ENCODE measurements around the gene FAM78A. TPM values are rescaled to one million over a fixed set of nuclear protein-coding genes. Genes with fewer than 3 reads are reported as not detected.
"Not testable (repeated sequence)": the region's sequence is repeated elsewhere in the genome, so short reads cannot be mapped to it uniquely, and the experiment has no call there.

The FAM78A gene
- total RNA-seq, 1 experiment from 2014 or later: 0.24 TPM

DNA sequence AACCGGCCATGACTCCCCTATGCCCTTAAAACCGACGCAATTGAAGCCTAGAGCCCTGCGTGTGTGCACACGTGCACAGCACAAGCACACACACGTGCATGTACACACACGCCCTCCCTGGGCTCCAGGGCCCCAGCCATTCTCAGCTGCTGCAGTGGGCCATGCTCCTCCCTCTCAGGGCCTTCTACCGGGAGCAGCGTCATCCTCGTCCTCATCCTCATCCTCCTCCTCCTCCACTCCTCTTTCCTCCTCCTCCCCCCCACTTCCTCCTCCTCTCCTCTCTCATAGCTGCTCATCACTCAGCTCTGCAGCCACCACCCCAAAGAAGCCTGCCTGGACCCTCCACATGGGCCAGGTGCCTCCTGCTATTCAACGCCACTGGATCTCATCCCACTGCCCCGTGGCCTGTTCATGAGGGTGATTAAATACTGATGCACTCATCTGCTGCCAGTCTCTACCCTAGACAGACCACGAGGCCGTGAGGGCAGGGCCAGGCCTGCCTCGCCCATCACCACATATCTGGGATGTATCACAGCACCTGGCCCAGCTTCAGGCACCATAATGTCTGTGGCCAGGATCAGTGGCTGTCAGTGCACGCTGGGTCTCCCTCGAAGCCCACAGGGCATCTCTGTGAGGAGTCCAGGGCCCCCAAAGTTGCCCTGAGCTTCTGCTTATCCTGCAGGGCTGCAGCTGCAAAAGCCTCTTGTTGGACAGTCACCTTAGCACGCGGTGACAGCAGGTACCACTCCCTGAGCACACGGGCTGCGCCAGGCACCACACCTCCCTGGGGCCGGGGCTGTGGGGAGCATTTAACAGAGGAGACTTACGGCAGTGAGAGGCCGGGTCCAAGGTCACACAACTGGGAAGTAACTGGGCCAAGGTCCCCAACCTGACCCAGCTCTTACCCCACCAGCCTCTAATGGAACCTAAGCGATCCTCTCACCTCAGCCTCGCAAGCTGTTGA, 9.8 kb downstream of the FAM78A start:
- no peak for DNase-seq (ENCODE audit: low read depth)

DNA sequence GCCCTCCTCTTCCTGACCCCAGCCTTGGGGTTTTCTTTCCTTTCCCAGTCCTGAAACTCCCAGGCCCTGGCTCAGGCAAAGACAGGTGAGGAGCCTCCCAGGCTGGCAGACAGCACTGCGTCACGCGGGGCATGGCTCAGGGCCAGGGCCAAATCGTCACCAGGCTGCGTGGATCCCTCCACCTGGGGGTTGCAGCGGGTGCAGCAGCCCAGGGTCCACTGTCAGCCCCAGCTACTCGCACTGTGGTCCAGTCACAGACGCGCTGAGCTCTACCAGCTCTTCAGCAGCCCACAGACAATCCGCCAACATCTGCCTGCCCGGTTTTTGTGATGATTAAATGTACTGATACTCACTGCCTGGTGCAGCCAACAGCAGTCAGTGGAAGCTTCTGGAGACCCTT, 12.1 kb downstream of the FAM78A start:
- no peak for DNase-seq (ENCODE audit: low read depth)

DNA sequence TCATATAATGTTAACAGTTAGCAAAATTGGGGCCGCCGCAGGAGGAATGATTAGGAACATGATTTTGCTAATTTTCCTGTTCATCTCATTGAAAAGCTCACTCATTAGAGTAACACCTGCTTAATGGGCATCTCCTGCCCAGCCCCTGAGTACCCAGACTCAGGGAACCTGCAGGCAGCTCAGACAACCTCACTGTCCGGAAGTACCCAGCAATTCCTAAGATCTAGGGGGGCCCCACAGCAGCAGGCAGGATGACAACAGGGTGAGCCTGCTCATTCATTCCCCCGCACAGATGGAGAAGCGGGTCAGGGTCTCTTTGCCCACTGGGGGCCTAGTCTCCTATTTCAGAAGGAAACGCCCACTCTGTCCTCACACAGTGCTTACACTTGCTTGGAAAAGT, 12.6 kb downstream of the FAM78A start:
- no peak for DNase-seq (ENCODE audit: low read depth)

DNA sequence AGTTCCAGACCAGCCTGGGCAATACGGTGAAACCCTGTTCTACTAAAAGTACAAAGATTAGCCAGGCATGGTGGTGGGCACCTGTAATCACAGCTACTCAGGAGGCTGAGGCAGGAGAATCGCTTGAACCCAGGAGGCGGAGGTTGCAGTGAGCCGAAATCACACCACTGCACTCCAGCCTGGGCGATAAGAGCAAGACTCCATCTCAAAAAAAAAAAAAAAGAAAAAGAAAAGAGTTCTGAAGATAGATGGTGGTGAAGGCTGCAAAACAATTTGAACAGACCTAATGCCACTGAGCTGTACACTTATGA, 13.3 kb downstream of the FAM78A start:
- not testable (repeated sequence) for DNase-seq (ENCODE audit: low read depth)

DNA sequence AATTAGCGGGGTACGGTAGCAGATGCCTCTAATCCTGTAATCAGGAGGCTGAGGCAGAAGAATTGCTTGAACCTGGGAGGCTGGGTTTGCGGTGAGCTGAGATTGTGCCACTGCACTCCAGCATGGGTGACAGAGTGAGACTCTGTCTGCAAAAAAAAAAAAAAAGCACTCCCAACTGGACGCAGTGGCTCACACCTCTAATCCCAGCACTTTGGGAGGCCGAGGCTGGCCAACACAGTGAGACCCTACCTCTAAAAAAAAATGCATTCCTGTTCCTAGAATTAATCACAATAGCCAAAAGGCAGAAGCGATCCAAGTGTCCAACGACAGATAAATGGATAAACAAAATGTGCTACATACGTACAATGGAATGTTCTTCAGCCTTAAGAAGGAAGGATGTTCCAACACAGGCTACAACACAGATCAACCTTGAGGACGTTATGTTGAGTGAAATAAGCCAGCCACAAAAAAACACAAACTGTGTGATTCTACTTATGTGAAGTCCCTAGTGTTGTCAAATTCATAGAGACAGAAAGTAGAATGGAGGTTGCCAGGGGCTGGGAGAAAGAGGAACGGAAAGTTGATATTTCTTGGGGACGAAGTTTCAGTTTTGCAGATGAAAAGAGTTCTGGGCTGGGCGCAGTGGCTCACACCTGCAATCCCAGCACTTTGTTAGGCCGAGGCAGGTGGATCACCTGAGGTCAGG, 13.8 kb downstream of the FAM78A start:
- no peak for DNase-seq (ENCODE audit: low read depth)

DNA sequence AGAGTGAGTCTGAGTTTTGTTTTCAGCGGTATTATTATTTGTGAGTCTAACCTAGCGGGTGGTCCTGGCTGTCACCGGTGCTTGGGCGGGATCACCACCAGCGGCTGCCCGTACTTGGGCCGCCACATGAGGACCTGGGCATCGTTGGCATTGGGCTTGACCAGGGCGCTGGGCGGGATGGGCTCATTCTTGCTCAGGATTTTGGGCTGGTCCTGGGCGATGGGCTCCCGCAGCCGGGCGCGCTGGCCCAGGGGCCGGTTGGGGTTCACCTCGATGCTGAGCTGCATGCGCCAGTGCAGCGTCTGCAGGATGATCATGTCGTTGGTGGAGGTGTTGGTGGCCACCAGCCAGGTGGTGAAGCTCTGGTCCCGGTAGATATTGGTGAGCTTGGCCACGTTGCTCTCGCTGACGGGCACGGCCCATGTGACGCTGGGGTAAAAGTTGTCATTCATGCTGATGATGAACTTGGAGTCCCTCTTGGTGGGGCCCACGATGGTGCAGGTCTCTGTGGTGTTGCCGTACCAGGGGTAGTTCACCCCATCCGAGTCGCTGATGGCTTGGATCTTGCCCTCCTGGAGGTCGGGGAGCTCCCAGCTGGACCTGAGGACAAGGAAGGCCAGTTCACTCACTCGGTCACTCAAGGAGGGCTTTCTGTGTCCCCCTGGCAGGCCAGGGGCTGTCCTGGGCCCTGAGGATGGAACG, 15.4 kb downstream of the FAM78A start:
- no peak for DNase-seq (ENCODE audit: low read depth)

DNA sequence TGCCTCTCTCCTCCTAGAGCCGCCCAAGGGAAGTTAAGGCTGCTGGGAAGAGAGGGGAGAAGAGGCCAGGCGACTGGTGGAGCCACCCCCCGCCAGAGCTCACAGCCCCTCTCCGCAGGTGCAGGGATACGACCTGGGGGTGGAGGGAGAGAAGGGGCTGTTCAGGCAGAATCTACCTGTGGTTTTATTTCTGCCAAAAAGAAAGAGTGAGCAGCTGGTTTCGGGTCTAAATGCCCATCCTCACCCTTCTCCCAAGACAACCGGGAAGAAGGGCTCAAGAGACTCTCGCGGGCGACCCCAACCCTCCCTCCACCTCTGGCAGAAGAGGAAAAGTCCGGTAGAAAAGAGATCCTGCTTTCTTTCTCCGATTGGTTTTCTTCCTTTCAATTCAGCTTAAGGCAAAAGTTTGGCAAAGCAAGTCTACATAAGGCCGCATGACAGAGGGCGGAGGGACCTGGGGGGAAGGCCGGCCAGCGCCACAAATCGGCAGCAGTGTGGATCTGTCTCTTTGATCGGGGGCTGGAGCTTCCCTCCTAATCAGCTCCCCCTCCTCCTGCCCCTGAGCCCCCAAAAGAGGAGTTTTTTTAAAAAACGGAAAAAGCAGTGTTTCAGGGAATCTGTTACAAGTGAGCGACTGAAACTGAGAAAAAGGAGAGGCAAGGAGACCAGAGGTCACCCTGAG, 16.3 kb downstream of the FAM78A start:
- DNase-seq (ENCODE audit: low read depth): no peak

DNA sequence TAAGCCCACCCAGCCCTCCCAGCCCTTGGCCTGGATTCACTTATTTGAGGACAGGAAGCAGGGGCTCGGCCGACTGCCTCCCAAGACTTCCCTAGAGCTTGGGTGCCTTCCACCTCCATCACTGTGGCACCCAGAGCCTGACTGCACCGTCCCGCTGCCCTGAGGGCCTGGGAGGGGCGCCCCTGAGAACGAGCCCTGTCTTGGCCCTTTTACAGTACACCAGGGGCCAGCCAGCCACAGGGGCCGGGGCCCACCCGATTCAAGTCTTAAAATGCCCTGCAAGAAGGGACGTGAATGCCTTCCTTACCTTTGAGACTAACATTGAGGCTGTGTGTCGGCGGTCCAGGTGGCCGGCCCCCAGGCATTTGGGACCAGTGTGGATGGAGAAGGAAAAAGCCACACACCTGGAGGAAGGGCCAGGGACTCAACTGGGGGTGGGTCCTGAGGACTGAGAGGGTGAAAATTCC, 16.8 kb downstream of the FAM78A start:
- no peak for DNase-seq (ENCODE audit: low read depth)

DNA sequence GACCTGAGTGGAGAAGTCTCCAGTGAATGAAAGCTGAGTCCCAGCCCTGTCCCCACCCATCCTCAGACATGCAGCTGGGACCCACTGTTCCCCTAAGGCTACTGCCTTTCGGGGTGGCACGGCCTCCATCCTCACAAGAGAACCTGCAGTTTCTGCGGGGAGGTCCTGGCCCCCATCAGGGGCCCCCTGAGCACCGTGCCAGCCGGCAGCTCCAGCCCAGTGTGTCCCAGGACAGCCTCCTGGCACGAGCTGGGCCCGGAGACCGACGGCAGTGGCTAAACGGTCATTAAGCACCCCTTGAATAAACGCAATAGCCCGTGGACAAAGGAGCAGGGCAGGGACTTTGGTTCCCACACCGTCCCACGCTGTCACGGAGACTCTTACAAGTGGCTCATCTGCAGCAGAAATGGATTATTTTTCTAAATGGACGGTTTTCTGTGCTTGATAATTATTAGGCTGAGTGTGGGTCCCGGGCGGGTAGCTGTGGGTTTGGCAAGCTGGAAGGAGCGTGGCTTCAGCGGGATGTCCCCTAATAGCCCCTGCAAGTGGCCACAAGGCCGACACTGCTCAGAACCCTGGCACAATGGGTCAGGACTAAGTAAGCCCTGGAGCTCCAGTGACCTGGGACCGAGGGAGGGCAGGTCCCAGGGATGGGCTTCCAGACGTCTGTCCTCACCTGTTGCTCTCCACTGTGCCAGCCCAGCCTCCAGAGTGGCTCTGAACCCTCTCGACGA, 17.4 kb downstream of the FAM78A start:
- DNase-seq (ENCODE audit: low read depth): no peak

DNA sequence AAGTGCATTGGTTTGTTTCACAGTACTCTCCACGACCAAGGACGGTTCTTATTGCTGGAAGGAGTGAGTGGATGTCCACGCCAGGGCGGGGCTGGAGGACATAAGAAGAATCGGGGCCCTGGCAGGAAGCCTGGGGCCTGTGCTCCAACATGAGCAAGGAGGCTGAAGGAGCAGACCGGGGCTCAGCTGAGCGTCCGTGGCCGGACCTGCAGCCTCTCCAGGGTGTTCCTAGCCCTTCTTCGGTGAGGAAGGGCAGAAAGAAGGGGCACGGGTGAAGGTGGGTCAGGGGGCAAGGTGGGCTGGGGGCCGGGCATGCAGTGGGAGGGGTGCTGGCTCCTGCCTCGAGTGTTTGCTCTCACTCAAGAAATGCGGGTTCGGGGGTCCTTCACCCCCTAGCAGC, 18.1 kb downstream of the FAM78A start:
- DNase-seq (ENCODE audit: low read depth): no peak

DNA sequence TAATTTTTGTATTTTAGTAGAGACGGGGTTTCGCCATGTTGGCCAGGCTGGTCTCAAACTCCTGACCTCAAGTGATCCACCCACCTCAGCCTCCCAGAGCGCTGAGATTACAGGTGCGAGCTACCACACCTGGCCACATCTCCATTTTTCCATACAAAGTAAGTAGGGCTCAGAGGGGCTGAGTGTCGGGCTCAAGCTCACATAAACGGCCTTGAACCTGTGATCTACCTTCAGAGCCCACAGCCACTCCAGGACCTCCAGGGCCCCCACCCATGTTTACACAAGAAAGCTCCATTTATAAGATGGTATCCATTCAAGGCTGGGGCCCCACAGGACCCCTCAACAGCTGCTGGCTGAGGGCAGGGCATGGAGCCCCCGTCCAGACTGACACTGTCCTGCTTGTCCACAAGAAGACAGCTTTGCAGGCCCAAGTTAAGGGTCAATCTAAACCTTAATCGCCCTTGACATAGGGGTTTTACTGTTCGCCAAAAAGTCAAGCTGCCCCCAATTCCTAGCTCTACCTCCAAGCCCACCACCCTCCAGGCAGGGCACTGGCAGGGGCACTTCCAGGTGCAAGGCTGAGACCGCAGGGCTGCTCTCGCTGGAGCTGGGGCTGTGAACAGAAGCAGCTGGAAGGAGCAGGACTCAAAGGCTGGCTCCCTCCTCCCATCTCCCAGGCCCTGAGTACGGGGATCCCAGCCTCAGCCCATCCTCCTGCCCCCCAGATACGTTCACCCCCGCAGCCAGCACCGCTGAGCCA, 18.9 kb downstream of the FAM78A start:
- no peak for DNase-seq (ENCODE audit: low read depth)

DNA sequence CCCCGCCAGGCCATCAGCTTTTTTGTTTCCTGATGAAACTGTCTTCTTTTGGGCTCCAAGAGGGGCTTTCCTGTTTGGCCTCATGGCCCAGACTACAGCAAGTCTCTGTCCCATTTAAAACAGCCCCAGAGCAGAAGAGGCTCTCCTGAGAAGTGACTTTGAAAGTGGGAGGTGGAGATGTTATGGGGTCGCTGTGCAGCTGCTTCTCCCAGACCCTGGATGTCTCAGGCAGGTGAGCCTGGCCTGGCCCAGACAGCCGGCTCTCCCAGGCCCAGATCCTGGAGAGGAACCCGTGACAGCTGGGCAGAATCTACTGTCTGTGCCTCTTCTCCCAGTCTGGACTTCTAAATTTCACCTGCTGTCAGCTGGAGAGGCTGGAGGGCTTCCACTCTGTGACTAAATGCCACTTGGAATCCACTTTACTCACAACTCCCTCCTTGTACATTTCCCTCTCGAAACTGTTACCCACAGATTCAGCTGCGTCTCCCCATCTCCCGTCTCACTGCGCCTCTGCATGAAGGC, 20.6 kb downstream of the FAM78A start:
- no peak for DNase-seq (ENCODE audit: low read depth)

DNA sequence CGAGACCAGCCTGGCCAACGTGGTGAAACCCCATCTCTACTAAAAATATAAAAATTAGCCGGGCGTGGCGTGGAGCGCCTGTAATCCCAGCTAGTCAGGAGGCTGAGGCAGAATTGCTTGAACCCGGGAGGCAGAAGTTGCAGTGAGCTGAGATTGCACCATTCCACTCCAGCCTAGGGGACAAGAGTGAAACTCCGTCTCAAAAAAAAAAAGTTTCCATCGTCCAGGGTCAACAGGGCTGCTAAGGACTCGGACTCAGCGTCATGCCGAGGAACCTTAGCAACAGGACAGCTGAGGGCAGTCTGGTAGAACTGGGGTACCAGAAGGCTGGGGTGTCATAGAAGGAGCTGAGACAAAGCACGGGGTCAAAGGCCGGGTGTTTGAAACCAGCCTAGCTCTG, 21.7 kb downstream of the FAM78A start:
- DNase-seq (ENCODE audit: low read depth): no peak

DNA sequence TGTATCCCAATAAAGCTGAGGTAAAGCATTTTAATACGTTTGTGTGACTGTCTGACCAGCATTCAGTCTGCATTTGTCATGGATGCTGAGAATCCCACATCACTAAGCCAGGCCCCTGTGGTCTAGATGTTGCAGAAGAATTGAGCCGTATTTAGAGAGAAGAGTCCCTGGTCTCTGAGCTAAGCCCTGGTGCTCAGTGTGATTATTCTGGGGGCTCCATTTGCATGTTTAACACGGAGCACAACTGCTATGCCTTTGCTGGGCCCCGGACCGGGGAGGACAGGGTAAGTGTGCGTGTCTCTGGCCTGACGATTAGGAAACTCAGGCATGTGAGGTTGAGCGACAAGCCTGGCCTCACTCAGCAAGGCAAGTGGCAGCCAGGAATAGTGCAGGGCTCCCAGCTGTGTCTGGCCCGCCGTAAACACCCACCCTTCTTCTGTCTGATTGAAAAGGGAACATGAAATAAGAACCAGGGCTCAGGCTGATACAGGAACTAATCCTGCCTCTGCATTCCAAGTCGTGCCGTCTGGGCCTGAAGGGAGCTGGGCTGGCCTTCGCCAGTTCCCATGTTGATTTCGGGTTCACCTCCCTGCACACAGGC, 22.3 kb downstream of the FAM78A start:
- no peak for DNase-seq (ENCODE audit: low read depth)

DNA sequence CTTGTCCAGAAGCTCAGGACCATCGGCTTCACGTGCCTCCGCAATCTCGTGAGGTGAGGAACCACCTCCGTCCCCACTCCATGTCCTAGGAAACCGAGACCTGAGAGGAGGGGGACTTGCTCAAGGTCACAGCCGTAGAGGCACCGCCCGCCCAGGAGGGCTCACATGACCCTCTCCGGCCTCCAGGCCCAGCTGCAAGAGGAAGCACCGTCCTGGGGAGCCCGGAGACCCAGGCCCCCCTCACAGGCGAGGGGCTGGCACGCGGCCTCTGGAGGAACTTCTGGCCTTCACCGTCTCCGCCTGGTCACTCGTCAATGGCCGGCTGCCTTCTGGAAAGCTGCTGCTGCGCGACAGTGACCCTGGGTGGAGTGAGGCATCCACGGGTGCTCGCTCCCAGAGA, 24.2 kb downstream of the FAM78A start:
- no peak for DNase-seq (ENCODE audit: low read depth)

DNA sequence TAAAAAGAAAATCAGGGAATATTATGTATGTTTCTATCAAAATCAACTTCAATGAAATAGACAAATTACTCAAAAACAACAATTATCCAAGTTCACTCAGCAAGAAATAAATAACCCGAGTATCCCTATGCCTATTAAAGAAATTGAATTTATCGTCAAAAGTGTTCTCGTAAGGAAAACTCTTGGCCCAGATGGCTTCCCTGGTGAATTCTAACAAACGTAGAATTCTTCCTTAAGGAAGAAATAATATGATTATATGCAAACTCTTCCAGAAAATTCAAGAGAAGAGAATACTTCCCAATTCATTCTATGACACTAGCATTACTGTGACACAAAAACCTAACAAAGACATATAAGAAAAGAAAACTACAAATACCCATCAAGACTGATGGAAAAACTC, 29.7 kb downstream of the FAM78A start:
- DNase-seq (ENCODE audit: low read depth): no peak

DNA sequence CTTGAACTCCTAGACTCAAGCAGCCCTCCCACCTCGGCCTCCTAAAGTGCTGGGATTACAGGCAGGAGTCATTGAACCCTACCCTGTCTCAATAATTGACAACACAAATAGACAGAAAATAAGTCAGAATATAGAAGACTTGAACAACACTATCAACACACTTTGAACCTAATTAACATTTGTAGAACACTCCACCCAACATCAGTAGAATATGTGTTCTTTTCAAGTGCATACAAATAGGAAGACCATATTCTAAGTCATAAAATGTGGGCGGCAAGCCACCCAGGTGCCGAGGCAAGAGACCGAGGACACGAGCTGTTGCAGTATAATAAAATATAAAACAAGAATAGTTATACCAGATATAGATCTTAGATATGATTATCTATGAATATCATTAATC, 32.0 kb downstream of the FAM78A start:
- not testable (repeated sequence) for DNase-seq (ENCODE audit: low read depth)

DNA sequence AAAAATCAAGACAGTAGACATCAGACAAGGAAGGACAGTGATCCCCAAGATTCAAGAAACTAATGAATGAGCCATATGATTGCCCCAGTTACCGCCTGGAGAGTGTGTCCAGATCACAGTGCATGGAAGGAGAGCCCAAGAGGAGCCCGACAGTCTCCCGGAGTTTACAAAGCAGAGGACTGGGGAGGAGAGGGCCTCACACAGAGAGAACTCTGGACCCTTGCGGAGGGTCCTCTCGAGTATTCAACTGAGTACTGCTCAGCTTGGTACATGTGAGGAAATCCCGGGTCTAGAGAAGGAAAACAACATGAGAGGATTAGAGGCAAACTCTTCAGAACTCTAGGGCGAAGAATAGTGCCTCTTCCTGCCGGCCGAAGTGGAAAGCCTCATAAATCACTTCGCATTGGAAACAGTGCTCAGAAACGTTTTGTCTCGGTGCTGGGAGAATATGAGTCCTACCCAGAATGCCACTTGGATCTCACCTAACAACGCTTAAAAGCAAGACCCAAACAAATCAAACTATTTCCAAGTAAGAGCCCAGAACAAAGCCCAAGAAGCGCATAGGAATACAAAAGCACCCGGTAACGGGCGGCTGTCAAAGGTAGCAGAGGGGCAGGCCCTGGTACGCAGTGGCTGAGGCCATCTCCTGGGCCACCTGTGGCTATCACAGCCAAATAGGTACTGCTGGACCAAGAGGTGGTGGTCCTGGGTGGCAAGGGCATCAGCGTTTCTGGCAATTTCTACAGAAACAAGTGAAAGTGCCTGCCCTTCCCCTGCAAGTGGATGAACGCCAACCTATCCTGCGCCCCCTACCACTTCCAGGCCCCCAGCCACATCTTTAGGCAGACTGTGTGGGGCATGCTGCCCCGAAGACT, 36.0 kb downstream of the FAM78A start:
- no peak for DNase-seq (ENCODE audit: low read depth)

Measured in RPMI7951 (cell line).